Endothelial cell of umbilical vein (primary cell): ENCODE measurements around the gene PTPRU. TPM values are rescaled to one million over a fixed set of nuclear protein-coding genes. Genes with fewer than 3 reads are reported as not detected.

ENCODE experiments used
- BruUV-seq: library from RNA; stranded (reverse); fragments of 400-500 nt; replicated peaks from 2 replicates; lab custom pipeline; 2021; lab: Mats Ljungman, UMichigan
- CTCF ChIA-PET: fragments of 300-600, 350-600 bp; sonication (Branson Sonifier 250); formaldehyde crosslinking; loops from one replicate; lab custom pipeline; 2021; ENCODE audit warnings: antibody characterized with exemption, inconsistent platforms; lab: Charles Lee
- POLR2A ChIA-PET: fragments of 300-600, 350-600 bp; sonication (Branson Sonifier 250); formaldehyde crosslinking; loops from one replicate; lab custom pipeline; 2021; ENCODE audit warnings: antibody characterized with exemption, inconsistent platforms; lab: Charles Lee
- DNase-seq: peaks from one replicate; pipeline ENCODE4 v3.0.0-alpha.2; 2011; ENCODE audit warnings: low read depth, low spot score
- FAIRE-seq: peaks from 2 replicates; lab custom pipeline; 2011; peaks lifted over from hg19 to GRCh38; lab: Jason Lieb, UNC
- H2AFZ ChIP-seq: 2 replicates; pipeline ENCODE4 v1.6.0; 2012; ENCODE audit warnings: low read depth, low read length, control low read depth, inconsistent platforms
- H3K27ac ChIP-seq: 2 replicates; pipeline ENCODE4 v1.5.1; 2011; ENCODE audit warnings: low read depth, mild to moderate bottlenecking, control low read depth, low read length, moderate library complexity; ENCODE audit not compliant: insufficient read depth
- H3K27me3 ChIP-seq, 2 experiments: 2 replicates each; pipeline versions ENCODE4 v1.6.0 to v1.6.1; 2011; ENCODE audit warnings: low read length in 2 of 2, mixed read lengths in 1 of 2; ENCODE audit not compliant: control insufficient read depth in 2 of 2, insufficient read depth in 2 of 2
- H3K36me3 ChIP-seq, 2 experiments: 2 replicates in 1 of 2; 3 replicates in 1 of 2; pipeline ENCODE4 v1.5.1; 2011; ENCODE audit warnings: low read length in 2 of 2, mild to moderate bottlenecking in 1 of 2, moderate library complexity in 1 of 2; ENCODE audit not compliant: control insufficient read depth in 2 of 2, insufficient read depth in 2 of 2; ENCODE audit errors: extremely low read depth in 1 of 2
- H3K4me1 ChIP-seq: 3 replicates; pipeline ENCODE4 v1.5.1; 2011; ENCODE audit warnings: mild to moderate bottlenecking, low read length; ENCODE audit not compliant: control insufficient read depth, insufficient read depth; ENCODE audit errors: extremely low read depth
- H3K4me2 ChIP-seq: 2 replicates; pipeline ENCODE4 v1.6.1; 2011; ENCODE audit warnings: low read length, control low read depth, mixed read lengths; ENCODE audit not compliant: insufficient read depth
- H3K4me3 ChIP-seq, 3 experiments: fragments of 200-600 bp in 1 of 3; sonication (generic), shearing (Covaris generic) in 1 of 3; replicated peaks in 1 of 3; 2 replicates each; pipeline ENCODE4 v1.5.1; 2011 to 2016; ENCODE audit warnings: control low read depth in 3 of 3, low read length in 3 of 3, mild to moderate bottlenecking in 2 of 3, inconsistent platforms in 1 of 3, low read depth in 1 of 3, moderate library complexity in 1 of 3; ENCODE audit not compliant: insufficient read depth in 1 of 3
- H3K79me2 ChIP-seq: 2 replicates; pipeline ENCODE4 v1.6.0; 2012; ENCODE audit warnings: low read length, inconsistent platforms; ENCODE audit not compliant: control insufficient read depth, insufficient read depth
- H3K9ac ChIP-seq: replicated peaks from 2 replicates; pipeline ENCODE3; 2011; ENCODE audit warnings: low read length, control low read depth; ENCODE audit not compliant: insufficient read depth; ENCODE audit errors: extremely low read depth
- H3K9me1 ChIP-seq: replicated peaks from 3 replicates; pipeline ENCODE4 v1.6.0; 2011; ENCODE audit warnings: mild to moderate bottlenecking, low read length; ENCODE audit not compliant: control insufficient read depth, insufficient read depth; ENCODE audit errors: extremely low read depth
- H3K9me3 ChIP-seq: replicated peaks from 2 replicates; pipeline ENCODE4 v1.5.1; 2012; ENCODE audit warnings: low read length, inconsistent platforms; ENCODE audit not compliant: control insufficient read depth, insufficient read depth
- H4K20me1 ChIP-seq: replicated peaks from 2 replicates; pipeline ENCODE3; 2011; ENCODE audit warnings: mild to moderate bottlenecking, low read length; ENCODE audit not compliant: control insufficient read depth, insufficient read depth; ENCODE audit errors: extremely low read depth
- CTCF ChIP-seq, 2 donors: IDR thresholded peaks; 1 replicate in 1 of 2; 2 replicates in 1 of 2; pipeline ENCODE4 v1.5.1; 2011; ENCODE audit warnings: low read length in 2 of 2, mild to moderate bottlenecking in 2 of 2, moderate library complexity in 2 of 2, control low read depth in 1 of 2, inconsistent platforms in 1 of 2, low read depth in 1 of 2; ENCODE audit not compliant: insufficient read depth in 1 of 2; ENCODE audit errors: extremely low read depth in 1 of 2
- EZH2 ChIP-seq: IDR thresholded peaks from 2 replicates; pipeline ENCODE4 v1.6.1; 2012; ENCODE audit warnings: borderline replicate concordance, low read depth, mild to moderate bottlenecking, moderate library complexity, low read length, inconsistent platforms; ENCODE audit not compliant: severe bottlenecking
- FOS ChIP-seq: IDR thresholded peaks from 2 replicates; pipeline ENCODE4 v1.6.1; 2011; ENCODE audit warnings: mild to moderate bottlenecking, low read length, moderate library complexity, borderline replicate concordance; ENCODE audit not compliant: insufficient read depth
- GATA2 ChIP-seq: IDR thresholded peaks from 2 replicates; pipeline ENCODE4 v1.7.0; 2011; ENCODE audit warnings: low read depth, mild to moderate bottlenecking, moderate library complexity, mixed read lengths, low read length; ENCODE audit not compliant: insufficient read length, insufficient read depth
- JUN ChIP-seq: IDR thresholded peaks from 2 replicates; pipeline ENCODE4 v1.6.1; 2011; ENCODE audit warnings: borderline replicate concordance, low read depth; ENCODE audit not compliant: insufficient read length, insufficient read depth
- MAX ChIP-seq: IDR thresholded peaks from 2 replicates; pipeline ENCODE4 v1.6.1; 2011; ENCODE audit not compliant: insufficient read depth, insufficient read length
- POLR2A ChIP-seq: IDR thresholded peaks from 2 replicates; pipeline ENCODE4 v1.6.1; 2012; ENCODE audit warnings: low read depth, mild to moderate bottlenecking, control low read depth, low read length
- POLR2AphosphoS5 ChIP-seq: IDR thresholded peaks from 2 replicates; pipeline ENCODE4 v1.6.1; 2012; ENCODE audit warnings: low read depth, mild to moderate bottlenecking, control low read depth, low read length, moderate library complexity; ENCODE audit not compliant: insufficient read depth
- dilution Hi-C: fragments of 300-500 bp; cut with MboI; formaldehyde crosslinking; loops from one replicate; pipeline ENCODE4 v1.15.0; 2019; ENCODE audit warnings: low sequenced_read_pairs; ENCODE audit not compliant: extremely low pct_ligation_motif_present
- intact Hi-C: fragments of 100-400 bp; cut with micrococcal nuclease; formaldehyde crosslinking; loops from one replicate; pipeline ENCODE4 v1.10.0; 2022
- polyA plus RNA-seq, 4 experiments: library from polyadenylated mRNA; depleted of rRNA in 3 of 4; stranded (reverse) in 3 of 4; unstranded in 1 of 4; fragments of >200 nt; gene quantifications; 2 replicates each; pipeline versions ENCODE4 v1.2.1 to v1.2.3, GENCODE V29; 2011 to 2012; ENCODE audit warnings: missing spikeins in 1 of 4
- total RNA-seq: library from RNA; stranded (reverse); gene quantifications from 2 replicates; pipeline ENCODE4 v1.2.3, GENCODE V29; 2021

Gene PTPRU
- total and polyA plus RNA-seq, 2 donors (not counting 3 experiments of a cell fraction or from before 2014, with no cell fraction given) = 0.58 to 2.6 TPM

- H3K27ac ChIP-seq = no peak overlapping the region
- no peaks in the 10 kb centered on the region for H3K9me3 ChIP-seq
- dilution Hi-C loops = no loop called here
- H4K20me1 ChIP-seq = no peaks in the 10 kb centered on the region
- H3K4me1 ChIP-seq = no peaks in the 10 kb centered on the region
- POLR2A ChIA-PET = no interaction called here
- H3K9ac ChIP-seq = no peak overlapping the region
- intact Hi-C loops = no loop called here
- TF ChIP-seq EZH2 (no peak), JUN (no peak), CTCF (IDR thresholded peaks at IDR 0.05; ENCODE audit: extremely low read depth in 1 of 2, insufficient read depth in 1 of 2, low read depth in 1 of 2, low read length in 2 of 2) (no peak), POLR2A (no peak), MAX (no peak), GATA2 (no peak), FOS (no peak), POLR2AphosphoS5 (no peak)
- no peaks in the 10 kb centered on the region for H3K9me1 ChIP-seq
- H3K4me3 ChIP-seq = no peak overlapping the region
- no peak for FAIRE-seq
- no peak for DNase-seq
- H3K4me2 ChIP-seq = no peak overlapping the region
- H2AFZ ChIP-seq = no peak overlapping the region
- no peaks in the 10 kb centered on the region for H3K79me2 ChIP-seq
- no peaks in the 10 kb centered on the region for H3K36me3 ChIP-seq
- no TSS peak for BruUV-seq
- CTCF ChIA-PET = no interaction called here
- H3K27me3 ChIP-seq = no peaks in the 10 kb centered on the region
Observed at GRCh38 chr1:29362764-29363163, 126.4 kb downstream of the PTPRU start.
